Measurements from ENCODE around the gene CNFN.

The CNFN gene

GRCh38 chr19:42389899-42390298, at the start of gene CNFN:
Gene CNFN (minus strand): TSS chr19:42390297. CDS start chr19:42389037, 1,260 bp downstream.
- no peak for DNase-seq (ENCODE audit: low spot score)

GRCh38 chr19:42436006-42436405, 45.9 kb upstream of the CNFN start:
- no peak for DNase-seq (ENCODE audit: low spot score)

GRCh38 chr19:42435316-42435715, 45.2 kb upstream of the CNFN start:
- DNase-seq (ENCODE audit: low spot score): no peak

- DNase-seq (ENCODE audit: low spot score): peak; percentile 78
Observed at GRCh38 chr19:42433503-42434260, 43.6 kb upstream of the CNFN start.

GRCh38 chr19:42431486-42431885, 41.4 kb upstream of the CNFN start:
- no peak for DNase-seq (ENCODE audit: low spot score)

GRCh38 chr19:42428676-42429075, 38.6 kb upstream of the CNFN start:
- no peak for DNase-seq (ENCODE audit: low spot score)

GRCh38 chr19:42427313-42427712, 37.2 kb upstream of the CNFN start, which contains the start of gene LIPE:
Gene LIPE (minus strand): TSS chr19:42427388. CDS start chr19:42427149, 239 bp downstream.
- DNase-seq (ENCODE audit: low spot score): no peak

GRCh38 chr19:42426643-42427042, 36.5 kb upstream of the CNFN start:
- no peak for DNase-seq (ENCODE audit: low spot score)

GRCh38 chr19:42424712-42425131, 34.6 kb upstream of the CNFN start:
- DNase-seq (ENCODE audit: low spot score): no peak

- DNase-seq (ENCODE audit: low spot score): no peak
Observed at GRCh38 chr19:42424345-42424707, 34.2 kb upstream of the CNFN start.

- no peak for DNase-seq (ENCODE audit: low spot score)
Observed at GRCh38 chr19:42423462-42424344, 33.6 kb upstream of the CNFN start.

GRCh38 chr19:42422901-42423461, 32.9 kb upstream of the CNFN start:
- DNase-seq (ENCODE audit: low spot score): no peak

- no peak for DNase-seq (ENCODE audit: low spot score)
Observed at GRCh38 chr19:42422092-42422900, 32.2 kb upstream of the CNFN start.

- DNase-seq (ENCODE audit: low spot score): no peak
Observed at GRCh38 chr19:42421591-42422031, 31.5 kb upstream of the CNFN start.

- DNase-seq (ENCODE audit: low spot score): no peak
Observed at GRCh38 chr19:42421101-42421500, 31.0 kb upstream of the CNFN start.

GRCh38 chr19:42420055-42420544, 30.0 kb upstream of the CNFN start:
- peak; percentile 98 for DNase-seq (ENCODE audit: low spot score)

GRCh38 chr19:42419309-42419708, 29.2 kb upstream of the CNFN start:
- no peak for DNase-seq (ENCODE audit: low spot score)

GRCh38 chr19:42412661-42413076, 22.6 kb upstream of the CNFN start:
- no peak for DNase-seq (ENCODE audit: low spot score)

- no peak for DNase-seq (ENCODE audit: low spot score)
Observed at GRCh38 chr19:42412227-42412626, 22.1 kb upstream of the CNFN start.

GRCh38 chr19:42411581-42412178, 21.6 kb upstream of the CNFN start:
- no peak for DNase-seq (ENCODE audit: low spot score)

- no peak for DNase-seq (ENCODE audit: low spot score)
Observed at GRCh38 chr19:42410371-42410770, 20.3 kb upstream of the CNFN start.
